Tibial nerve (tissue), 4 donors: Measurements from ENCODE around the gene RPS6KA2. TPM values are rescaled to one million over a fixed set of nuclear protein-coding genes. Genes with fewer than 3 reads are reported as not detected.

Experiments used
- DNase-seq, 2 donors: peaks; one replicate each; pipeline ENCODE4 v3.0.0-alpha.2; 2019; ENCODE audit warnings: low spot score in 2 of 2
- H3K27ac ChIP-seq, 4 donors: fragments of 200-600 bp; sonication (generic) in 3 of 4; one replicate each; pipeline ENCODE4 v1.5.1; 2017 to 2019; ENCODE audit warnings: mild to moderate bottlenecking in 1 of 4
- H3K27me3 ChIP-seq, 2 donors: fragments of 200-600 bp; sonication (generic) in 1 of 2; one replicate each; pipeline versions ENCODE4 v1.5.1 to v1.6.0; 2017 to 2019
- H3K36me3 ChIP-seq, 3 donors: fragments of 200-600 bp; sonication (generic); one replicate each; pipeline ENCODE4 v1.5.1; 2018 to 2019
- H3K4me1 ChIP-seq, 4 donors: fragments of 200-600 bp; sonication (generic) in 3 of 4; one replicate each; pipeline ENCODE4 v1.5.1; 2017 to 2019
- H3K4me3 ChIP-seq, 4 donors: fragments of 200-600 bp; sonication (generic) in 3 of 4; one replicate each; pipeline ENCODE4 v1.5.1; 2017 to 2019; ENCODE audit warnings: mild to moderate bottlenecking in 1 of 4, moderate library complexity in 1 of 4
- H3K9me3 ChIP-seq, 4 donors: fragments of 200-600 bp; sonication (generic) in 3 of 4; one replicate each; pipeline ENCODE4 v1.5.1; 2017 to 2019
- EP300 ChIP-seq, 2 donors: sonication (generic); formaldehyde crosslinking; IDR thresholded peaks; one replicate each; pipeline ENCODE4 v1.6.1; 2017; ENCODE audit warnings: antibody characterized with exemption in 2 of 2, mild to moderate bottlenecking in 1 of 2
- POLR2A ChIP-seq, 2 donors: fragments of 450-650 bp; IDR thresholded peaks; one replicate each; pipeline ENCODE4 v1.6.1; 2017; ENCODE audit warnings: antibody characterized with exemption in 2 of 2, mild to moderate bottlenecking in 2 of 2, moderate library complexity in 2 of 2
- WGBS, 2 donors: methylation state at CpG; one replicate each; pipeline ENCODE4 v1.1.5; 2018; 5-methylcytosine and 5-hydroxymethylcytosine counted together
- total RNA-seq, 4 donors: library from RNA; depleted of rRNA; stranded (reverse); fragments of >200 nt; gene quantifications; one replicate each; pipeline ENCODE4 v1.1.0, GENCODE V29; 2016
- TF ChIP-seq, protein P1 (sequence below), 5 experiments: fragments of 200-600 bp in 3 of 5; fragments of 450-650 bp in 2 of 5; sonication (generic) in 3 of 5; IDR thresholded peaks; one replicate each; pipeline ENCODE4 v1.5.1; 2016 to 2019; ENCODE audit warnings: antibody characterized with exemption in 5 of 5, mild to moderate bottlenecking in 3 of 5, moderate library complexity in 2 of 5

RPS6KA2 gene
- 100 to 1,000 TPM in 2 of 4 donors, 10 to 100 TPM in 2; 89.6 to 153 (median 103) TPM for total RNA-seq

DNA sequence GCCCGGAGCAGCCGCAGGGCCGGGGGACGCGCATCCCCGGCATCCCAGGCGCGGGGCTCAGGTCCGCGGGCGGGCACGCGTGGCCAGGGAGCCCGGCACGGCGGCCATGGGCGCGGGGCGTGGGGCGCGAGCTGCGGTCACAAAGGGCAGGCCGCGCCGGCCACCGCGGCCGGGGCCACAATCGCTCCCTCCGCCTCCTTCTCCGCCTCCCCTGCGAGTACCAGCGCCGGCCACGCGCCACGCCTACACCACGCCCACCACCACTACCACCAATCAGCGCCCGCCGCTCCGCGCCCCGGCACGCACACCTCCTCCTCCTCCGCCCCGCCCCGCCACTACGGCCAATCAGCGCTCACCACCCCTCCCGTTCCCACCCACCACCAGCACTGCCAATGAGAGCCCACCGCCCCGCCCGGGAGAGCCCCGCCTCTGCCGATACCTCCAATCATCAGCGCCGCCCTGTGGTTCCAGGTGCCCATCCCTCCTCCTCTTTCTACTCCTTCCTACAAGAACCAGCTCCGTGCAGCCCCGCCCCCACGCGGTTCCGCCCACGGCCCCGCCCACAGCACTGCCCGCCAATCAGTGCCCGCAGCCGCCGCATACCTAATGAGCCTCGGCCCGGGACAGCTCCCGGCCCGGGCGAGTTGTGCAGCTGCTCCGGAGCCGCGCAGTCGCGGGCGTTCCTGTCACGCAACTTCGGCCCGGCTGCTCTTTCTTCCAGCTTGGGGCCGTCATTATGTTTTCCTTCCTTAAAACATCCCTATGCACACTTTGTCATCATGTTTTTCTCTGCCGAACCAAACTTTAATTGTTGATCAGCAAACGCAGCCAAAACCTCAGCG is at the start of gene RPS6KA2:
Gene RPS6KA2, minus strand, starts transcription at position 219 of the 842 bp plus-strand sequence. CDS start 232 bp downstream, outside the sequence.
- Histone ChIP-seq H3K27ac (peak within 1 kb of the TSS; percentile 64 to 95 (median 86)), H3K27me3 (no peaks in the 10 kb centered on the region), H3K36me3 (no peaks in the 10 kb centered on the region), H3K4me3 (peak within 1 kb of the TSS; percentile 74 to 99 (median 86)), H3K9me3 (no peaks in the 10 kb centered on the region), H3K4me1 (peaks cover 0 to 50% (median 24%) of the 10 kb centered on the region in 4 donors)
- DNase-seq: peak; percentile 100
- 0 to 1% methylated on average over 49 to 57 of the region's 87 CpGs for WGBS, 2 donors
- TF ChIP-seq POLR2A (IDR thresholded peaks at IDR 0.05) (peak; percentile 88 to 90), EP300 (IDR thresholded peaks at IDR 0.05) (peak; percentile 27 to 94)
- TF ChIP-seq, protein P1, sequence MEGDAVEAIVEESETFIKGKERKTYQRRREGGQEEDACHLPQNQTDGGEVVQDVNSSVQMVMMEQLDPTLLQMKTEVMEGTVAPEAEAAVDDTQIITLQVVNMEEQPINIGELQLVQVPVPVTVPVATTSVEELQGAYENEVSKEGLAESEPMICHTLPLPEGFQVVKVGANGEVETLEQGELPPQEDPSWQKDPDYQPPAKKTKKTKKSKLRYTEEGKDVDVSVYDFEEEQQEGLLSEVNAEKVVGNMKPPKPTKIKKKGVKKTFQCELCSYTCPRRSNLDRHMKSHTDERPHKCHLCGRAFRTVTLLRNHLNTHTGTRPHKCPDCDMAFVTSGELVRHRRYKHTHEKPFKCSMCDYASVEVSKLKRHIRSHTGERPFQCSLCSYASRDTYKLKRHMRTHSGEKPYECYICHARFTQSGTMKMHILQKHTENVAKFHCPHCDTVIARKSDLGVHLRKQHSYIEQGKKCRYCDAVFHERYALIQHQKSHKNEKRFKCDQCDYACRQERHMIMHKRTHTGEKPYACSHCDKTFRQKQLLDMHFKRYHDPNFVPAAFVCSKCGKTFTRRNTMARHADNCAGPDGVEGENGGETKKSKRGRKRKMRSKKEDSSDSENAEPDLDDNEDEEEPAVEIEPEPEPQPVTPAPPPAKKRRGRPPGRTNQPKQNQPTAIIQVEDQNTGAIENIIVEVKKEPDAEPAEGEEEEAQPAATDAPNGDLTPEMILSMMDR (IDR thresholded peaks at IDR 0.05): peak in 4 of 5 experiments; percentile 12 to 48 (median 22)

DNA sequence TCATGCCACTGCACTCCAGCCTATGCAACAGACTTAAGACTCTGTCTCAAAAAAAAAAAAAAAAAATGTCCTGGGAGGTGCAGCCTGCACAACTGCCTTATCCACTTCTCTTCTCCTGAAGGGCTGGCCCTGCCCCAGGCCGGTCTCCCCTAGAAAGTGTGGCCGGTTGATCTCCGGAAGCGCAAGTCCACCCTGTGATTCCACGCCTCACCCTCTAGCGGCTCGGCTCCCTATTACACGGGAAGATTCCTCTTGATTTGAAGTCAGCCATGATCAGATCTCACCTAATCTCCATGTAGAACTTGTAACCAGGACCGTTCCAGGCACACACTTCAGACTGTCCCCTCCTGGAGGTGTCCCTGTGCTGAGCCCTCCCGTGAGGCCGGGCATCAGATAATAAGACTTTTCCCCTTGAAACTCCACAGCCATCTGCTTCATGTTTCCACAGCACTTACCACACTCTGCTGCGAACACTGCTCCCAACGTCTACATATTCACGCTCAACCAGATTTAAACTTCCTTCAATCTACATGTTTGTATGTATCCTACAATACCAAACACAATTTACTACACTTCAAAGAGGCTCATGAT is 49.3 kb upstream of the RPS6KA2 start:
- H3K36me3 ChIP-seq: no peaks in the 10 kb centered on the region
- no peak overlapping the region for H3K4me3 ChIP-seq
- TF ChIP-seq POLR2A (IDR thresholded peaks at IDR 0.05) (no peak), EP300 (IDR thresholded peaks at IDR 0.05) (no peak)
- no peak for DNase-seq
- peaks cover 0 to 5% of the 10 kb centered on the region in 2 donors for H3K27me3 ChIP-seq
- H3K9me3 ChIP-seq: peaks cover 0 to 6% (median 0%) of the 10 kb centered on the region in 4 donors
- H3K4me1 ChIP-seq: peaks cover 0 to 17% (median 0%) of the 10 kb centered on the region in 4 donors
- WGBS, 2 donors: 93% methylated on average over 14 of the region's 14 CpGs
- H3K27ac ChIP-seq: no peak overlapping the region

DNA sequence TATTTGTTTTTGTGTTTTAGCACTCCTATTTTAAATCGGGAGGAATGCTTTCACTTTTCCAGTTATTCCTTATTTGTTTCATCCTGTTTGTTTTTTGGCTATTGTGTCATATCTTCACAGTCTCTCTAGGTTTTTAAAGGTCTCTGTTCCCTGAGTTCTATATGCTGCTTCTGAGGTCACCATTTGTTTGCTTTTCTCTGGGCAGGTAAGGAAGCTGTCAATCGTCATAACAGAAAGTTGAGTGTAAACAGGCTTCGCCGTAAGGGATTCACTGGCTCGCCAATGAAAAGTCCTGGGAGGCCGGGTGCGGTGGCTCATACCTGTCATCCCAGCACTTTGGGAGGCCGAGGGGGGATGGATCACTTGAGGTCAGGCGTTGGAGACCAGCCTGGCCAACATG is 48.7 kb upstream of the RPS6KA2 start:
- TF ChIP-seq POLR2A (IDR thresholded peaks at IDR 0.05): no peak
- no peak for TF ChIP-seq EP300 (IDR thresholded peaks at IDR 0.05)
- TF ChIP-seq, protein P1 (IDR thresholded peaks at IDR 0.05): no peak

DNA sequence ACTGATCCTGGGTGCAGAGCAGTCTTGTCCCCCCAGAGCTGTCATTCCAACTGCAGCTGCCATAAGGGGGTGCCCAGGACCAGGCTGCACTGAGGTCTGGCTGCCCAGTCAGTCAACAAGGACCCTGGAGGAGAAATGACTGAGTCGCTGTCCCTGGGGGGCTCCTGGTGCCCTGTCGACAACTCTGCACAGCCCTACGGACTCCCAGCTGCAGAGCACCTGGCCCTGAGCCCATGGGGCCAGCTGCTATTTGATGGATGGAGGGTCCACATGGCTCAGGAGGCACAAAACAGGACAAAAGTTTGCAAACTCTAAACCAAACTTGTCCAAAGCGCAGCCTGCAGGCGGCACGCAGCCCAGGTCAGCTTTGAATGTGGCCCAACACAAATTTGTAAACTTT is 46.3 kb upstream of the RPS6KA2 start:
- no peaks in the 10 kb centered on the region for H3K36me3 ChIP-seq
- H3K27ac ChIP-seq: no peak overlapping the region
- WGBS, 2 donors: 84 to 85% methylated on average over 6 of the region's 6 CpGs
- no peak for DNase-seq
- peaks cover 0 to 13% of the 10 kb centered on the region in 2 donors for H3K27me3 ChIP-seq
- TF ChIP-seq EP300 (IDR thresholded peaks at IDR 0.05) (no peak), POLR2A (IDR thresholded peaks at IDR 0.05) (no peak)
- TF ChIP-seq, protein P1 (IDR thresholded peaks at IDR 0.05): no peak
- peaks cover 0 to 17% (median 0%) of the 10 kb centered on the region in 4 donors for H3K4me1 ChIP-seq
- no peak overlapping the region for H3K4me3 ChIP-seq
- H3K9me3 ChIP-seq: peaks cover 0 to 9% (median 0%) of the 10 kb centered on the region in 4 donors

More for the DNA sequence above, 48.7 kb upstream of the RPS6KA2 start:
- WGBS, 2 donors: 87 to 90% methylated on average over 9 of the region's 9 CpGs
- Histone ChIP-seq H3K27ac (no peak overlapping the region), H3K36me3 (no peaks in the 10 kb centered on the region), H3K4me1 (peaks cover 0 to 17% (median 0%) of the 10 kb centered on the region in 4 donors), H3K27me3 (peaks cover 0 to 7% of the 10 kb centered on the region in 2 donors), H3K4me3 (no peak overlapping the region), H3K9me3 (peaks cover 0 to 6% (median 0%) of the 10 kb centered on the region in 4 donors)
- DNase-seq: no peak

DNA sequence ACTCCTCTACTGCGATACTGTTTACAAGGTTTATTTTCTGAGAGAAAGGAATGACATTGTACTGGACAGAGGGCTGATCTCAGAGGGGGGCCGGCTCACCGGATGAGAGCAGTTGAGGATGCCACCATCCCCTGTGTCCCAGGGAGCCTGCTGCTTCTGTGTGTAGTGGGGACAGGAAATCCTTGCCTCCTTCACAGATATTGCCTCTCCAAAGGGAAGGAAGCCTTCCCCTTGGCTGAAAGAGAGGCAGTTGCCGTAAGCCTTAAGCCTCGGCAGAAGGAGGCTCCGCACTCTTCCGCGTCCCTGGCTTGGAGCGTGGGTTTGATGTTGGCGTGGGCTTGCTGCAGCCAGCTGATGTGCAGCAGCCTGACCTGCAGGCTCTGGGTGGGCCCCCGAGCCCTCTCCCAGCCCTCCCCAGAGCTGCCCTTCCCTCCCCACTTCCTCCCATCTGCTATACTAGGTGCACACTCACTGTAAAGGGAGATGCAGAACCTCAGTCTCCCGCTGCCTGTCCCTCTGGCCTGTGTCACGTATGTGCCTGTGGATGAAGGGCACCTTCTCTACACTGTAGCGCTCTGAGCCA is 45.7 kb upstream of the RPS6KA2 start:
- Histone ChIP-seq H3K4me1 (peaks cover 0 to 17% (median 0%) of the 10 kb centered on the region in 4 donors), H3K9me3 (peaks cover 0 to 7% (median 0%) of the 10 kb centered on the region in 4 donors), H3K27me3 (peaks cover 0 to 13% of the 10 kb centered on the region in 2 donors), H3K36me3 (no peaks in the 10 kb centered on the region), H3K4me3 (no peak overlapping the region), H3K27ac (no peak overlapping the region)
- TF ChIP-seq EP300 (IDR thresholded peaks at IDR 0.05) (no peak), POLR2A (IDR thresholded peaks at IDR 0.05) (no peak)
- TF ChIP-seq, protein P1 (IDR thresholded peaks at IDR 0.05): no peak
- 40 to 56% methylated on average over 10 to 14 of the region's 14 CpGs for WGBS, 2 donors
- no peak for DNase-seq
